ENCODE results near the gene CYP27C1.

- TF ChIP-seq CTCF (conservative IDR thresholded peaks at IDR 0.05 in 1 of 2, IDR thresholded peaks at IDR 0.05 in 1 of 2; ENCODE audit: low read depth in 1 of 2, low read length in 2 of 2): no peak
- no peak for TF ChIP-seq EZH2 (IDR thresholded peaks at IDR 0.05; ENCODE audit: low read length, missing control alignments)
Measured at GRCh38 chr2:127134235-127134634, 85.9 kb downstream of the CYP27C1 start.
